Endothelial cell of umbilical vein (primary cell): ENCODE results near the gene IYD. TPM values are rescaled to one million over a fixed set of nuclear protein-coding genes. Genes with fewer than 3 reads are reported as not detected.

Experiments used
- BruUV-seq: library from RNA; stranded (reverse); fragments of 400-500 nt; replicated peaks from 2 replicates; lab custom pipeline; 2021; lab: Mats Ljungman, UMichigan
- CTCF ChIA-PET: fragments of 300-600, 350-600 bp; sonication (Branson Sonifier 250); formaldehyde crosslinking; loops from one replicate; lab custom pipeline; 2021; ENCODE audit warnings: antibody characterized with exemption, inconsistent platforms; lab: Charles Lee
- POLR2A ChIA-PET: fragments of 300-600, 350-600 bp; sonication (Branson Sonifier 250); formaldehyde crosslinking; loops from one replicate; lab custom pipeline; 2021; ENCODE audit warnings: antibody characterized with exemption, inconsistent platforms; lab: Charles Lee
- DNase-seq: peaks from one replicate; pipeline ENCODE4 v3.0.0-alpha.2; 2011; ENCODE audit warnings: low read depth, low spot score
- FAIRE-seq: peaks from 2 replicates; lab custom pipeline; 2011; peaks lifted over from hg19 to GRCh38; lab: Jason Lieb, UNC
- H2AFZ ChIP-seq: 2 replicates; pipeline ENCODE4 v1.6.0; 2012; ENCODE audit warnings: low read depth, low read length, control low read depth, inconsistent platforms
- H3K27ac ChIP-seq: 2 replicates; pipeline ENCODE4 v1.5.1; 2011; ENCODE audit warnings: low read depth, mild to moderate bottlenecking, control low read depth, low read length, moderate library complexity; ENCODE audit not compliant: insufficient read depth
- H3K27me3 ChIP-seq, 2 experiments: 2 replicates each; pipeline versions ENCODE4 v1.6.0 to v1.6.1; 2011; ENCODE audit warnings: low read length in 2 of 2, mixed read lengths in 1 of 2; ENCODE audit not compliant: control insufficient read depth in 2 of 2, insufficient read depth in 2 of 2
- H3K36me3 ChIP-seq, 2 experiments: 2 replicates in 1 of 2; 3 replicates in 1 of 2; pipeline ENCODE4 v1.5.1; 2011; ENCODE audit warnings: low read length in 2 of 2, mild to moderate bottlenecking in 1 of 2, moderate library complexity in 1 of 2; ENCODE audit not compliant: control insufficient read depth in 2 of 2, insufficient read depth in 2 of 2; ENCODE audit errors: extremely low read depth in 1 of 2
- H3K4me1 ChIP-seq: 3 replicates; pipeline ENCODE4 v1.5.1; 2011; ENCODE audit warnings: mild to moderate bottlenecking, low read length; ENCODE audit not compliant: control insufficient read depth, insufficient read depth; ENCODE audit errors: extremely low read depth
- H3K4me2 ChIP-seq: 2 replicates; pipeline ENCODE4 v1.6.1; 2011; ENCODE audit warnings: low read length, control low read depth, mixed read lengths; ENCODE audit not compliant: insufficient read depth
- H3K4me3 ChIP-seq, 3 experiments: fragments of 200-600 bp in 1 of 3; sonication (generic), shearing (Covaris generic) in 1 of 3; replicated peaks in 1 of 3; 2 replicates each; pipeline ENCODE4 v1.5.1; 2011 to 2016; ENCODE audit warnings: control low read depth in 3 of 3, low read length in 3 of 3, mild to moderate bottlenecking in 2 of 3, inconsistent platforms in 1 of 3, low read depth in 1 of 3, moderate library complexity in 1 of 3; ENCODE audit not compliant: insufficient read depth in 1 of 3
- H3K79me2 ChIP-seq: 2 replicates; pipeline ENCODE4 v1.6.0; 2012; ENCODE audit warnings: low read length, inconsistent platforms; ENCODE audit not compliant: control insufficient read depth, insufficient read depth
- H3K9ac ChIP-seq: replicated peaks from 2 replicates; pipeline ENCODE3; 2011; ENCODE audit warnings: low read length, control low read depth; ENCODE audit not compliant: insufficient read depth; ENCODE audit errors: extremely low read depth
- H3K9me1 ChIP-seq: replicated peaks from 3 replicates; pipeline ENCODE4 v1.6.0; 2011; ENCODE audit warnings: mild to moderate bottlenecking, low read length; ENCODE audit not compliant: control insufficient read depth, insufficient read depth; ENCODE audit errors: extremely low read depth
- H3K9me3 ChIP-seq: replicated peaks from 2 replicates; pipeline ENCODE4 v1.5.1; 2012; ENCODE audit warnings: low read length, inconsistent platforms; ENCODE audit not compliant: control insufficient read depth, insufficient read depth
- H4K20me1 ChIP-seq: replicated peaks from 2 replicates; pipeline ENCODE3; 2011; ENCODE audit warnings: mild to moderate bottlenecking, low read length; ENCODE audit not compliant: control insufficient read depth, insufficient read depth; ENCODE audit errors: extremely low read depth
- EZH2 ChIP-seq: IDR thresholded peaks from 2 replicates; pipeline ENCODE4 v1.6.1; 2012; ENCODE audit warnings: borderline replicate concordance, low read depth, mild to moderate bottlenecking, moderate library complexity, low read length, inconsistent platforms; ENCODE audit not compliant: severe bottlenecking
- FOS ChIP-seq: IDR thresholded peaks from 2 replicates; pipeline ENCODE4 v1.6.1; 2011; ENCODE audit warnings: mild to moderate bottlenecking, low read length, moderate library complexity, borderline replicate concordance; ENCODE audit not compliant: insufficient read depth
- GATA2 ChIP-seq: IDR thresholded peaks from 2 replicates; pipeline ENCODE4 v1.7.0; 2011; ENCODE audit warnings: low read depth, mild to moderate bottlenecking, moderate library complexity, mixed read lengths, low read length; ENCODE audit not compliant: insufficient read length, insufficient read depth
- JUN ChIP-seq: IDR thresholded peaks from 2 replicates; pipeline ENCODE4 v1.6.1; 2011; ENCODE audit warnings: borderline replicate concordance, low read depth; ENCODE audit not compliant: insufficient read length, insufficient read depth
- MAX ChIP-seq: IDR thresholded peaks from 2 replicates; pipeline ENCODE4 v1.6.1; 2011; ENCODE audit not compliant: insufficient read depth, insufficient read length
- MYC ChIP-seq: IDR thresholded peaks from one replicate; pipeline ENCODE4 v1.6.1; 2011; ENCODE audit warnings: mild to moderate bottlenecking, low read depth, low read length
- POLR2A ChIP-seq: IDR thresholded peaks from 2 replicates; pipeline ENCODE4 v1.6.1; 2012; ENCODE audit warnings: low read depth, mild to moderate bottlenecking, control low read depth, low read length
- POLR2AphosphoS5 ChIP-seq: IDR thresholded peaks from 2 replicates; pipeline ENCODE4 v1.6.1; 2012; ENCODE audit warnings: low read depth, mild to moderate bottlenecking, control low read depth, low read length, moderate library complexity; ENCODE audit not compliant: insufficient read depth
- dilution Hi-C: fragments of 300-500 bp; cut with MboI; formaldehyde crosslinking; loops from one replicate; pipeline ENCODE4 v1.15.0; 2019; ENCODE audit warnings: low sequenced_read_pairs; ENCODE audit not compliant: extremely low pct_ligation_motif_present
- intact Hi-C: fragments of 100-400 bp; cut with micrococcal nuclease; formaldehyde crosslinking; loops from one replicate; pipeline ENCODE4 v1.10.0; 2022
- polyA plus RNA-seq, 4 experiments: library from polyadenylated mRNA; depleted of rRNA in 3 of 4; stranded (reverse) in 3 of 4; unstranded in 1 of 4; fragments of >200 nt; gene quantifications; 2 replicates each; pipeline versions ENCODE4 v1.2.1 to v1.2.3, GENCODE V29; 2011 to 2012; ENCODE audit warnings: missing spikeins in 1 of 4
- total RNA-seq: library from RNA; stranded (reverse); gene quantifications from 2 replicates; pipeline ENCODE4 v1.2.3, GENCODE V29; 2021
- TF ChIP-seq, protein P1 (sequence below), 2 donors: IDR thresholded peaks; 1 replicate in 1 of 2; 2 replicates in 1 of 2; pipeline ENCODE4 v1.5.1; 2011; ENCODE audit warnings: low read length in 2 of 2, mild to moderate bottlenecking in 2 of 2, moderate library complexity in 2 of 2, control low read depth in 1 of 2, inconsistent platforms in 1 of 2, low read depth in 1 of 2; ENCODE audit not compliant: insufficient read depth in 1 of 2; ENCODE audit errors: extremely low read depth in 1 of 2

The IYD gene
- total and polyA plus RNA-seq, 2 donors (not counting 3 experiments of a cell fraction or from before 2014, with no cell fraction given) = not detected

GRCh38 chr6:150331344-150331743 lies 37.5 kb upstream of the IYD start:
- Histone ChIP-seq H3K36me3 (no peaks in the 10 kb centered on the region), H3K9ac (no peak overlapping the region), H3K4me2 (no peak overlapping the region), H3K27ac (no peak overlapping the region), H2AFZ (no peak overlapping the region), H3K4me3 (no peak overlapping the region), H3K9me3 (no peaks in the 10 kb centered on the region), H3K27me3 (peaks cover 4 to 6% of the 10 kb centered on the region in 2 experiments), H4K20me1 (no peaks in the 10 kb centered on the region), H3K9me1 (no peaks in the 10 kb centered on the region), H3K4me1 (no peaks in the 10 kb centered on the region), H3K79me2 (no peaks in the 10 kb centered on the region)
- no peak for DNase-seq
- CTCF ChIA-PET = interaction anchor here (2.0 kb wide), 1 partner anchor 250 kb away, joined by 6 read pairs; no protein-coding TSS in a partner anchor
- TF ChIP-seq, protein P1, sequence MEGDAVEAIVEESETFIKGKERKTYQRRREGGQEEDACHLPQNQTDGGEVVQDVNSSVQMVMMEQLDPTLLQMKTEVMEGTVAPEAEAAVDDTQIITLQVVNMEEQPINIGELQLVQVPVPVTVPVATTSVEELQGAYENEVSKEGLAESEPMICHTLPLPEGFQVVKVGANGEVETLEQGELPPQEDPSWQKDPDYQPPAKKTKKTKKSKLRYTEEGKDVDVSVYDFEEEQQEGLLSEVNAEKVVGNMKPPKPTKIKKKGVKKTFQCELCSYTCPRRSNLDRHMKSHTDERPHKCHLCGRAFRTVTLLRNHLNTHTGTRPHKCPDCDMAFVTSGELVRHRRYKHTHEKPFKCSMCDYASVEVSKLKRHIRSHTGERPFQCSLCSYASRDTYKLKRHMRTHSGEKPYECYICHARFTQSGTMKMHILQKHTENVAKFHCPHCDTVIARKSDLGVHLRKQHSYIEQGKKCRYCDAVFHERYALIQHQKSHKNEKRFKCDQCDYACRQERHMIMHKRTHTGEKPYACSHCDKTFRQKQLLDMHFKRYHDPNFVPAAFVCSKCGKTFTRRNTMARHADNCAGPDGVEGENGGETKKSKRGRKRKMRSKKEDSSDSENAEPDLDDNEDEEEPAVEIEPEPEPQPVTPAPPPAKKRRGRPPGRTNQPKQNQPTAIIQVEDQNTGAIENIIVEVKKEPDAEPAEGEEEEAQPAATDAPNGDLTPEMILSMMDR (IDR thresholded peaks at IDR 0.05; ENCODE audit: extremely low read depth in 1 of 2, insufficient read depth in 1 of 2, low read depth in 1 of 2, low read length in 2 of 2) = no peak
- TF ChIP-seq EZH2 (no peak), POLR2A (no peak), MYC (no peak), JUN (no peak), FOS (no peak), POLR2AphosphoS5 (no peak), MAX (no peak), GATA2 (no peak)
- dilution Hi-C loops (no loop called here), intact Hi-C loops (no loop called here)
- FAIRE-seq = no peak
- POLR2A ChIA-PET = no interaction called here
- no TSS peak for BruUV-seq
